HL-60 (cell line): ENCODE measurements around the gene RASGEF1B.
A peak's percentile ranks its signal among the peaks of the same experiment; 100 is the strongest.

Source experiments
- POLR2AphosphoS5 ChIP-seq: IDR thresholded peaks from 2 replicates; pipeline ENCODE4 v1.6.1; 2012; ENCODE audit warnings: low read depth
- TF ChIP-seq, protein P1 (sequence below): IDR thresholded peaks from one replicate; pipeline ENCODE4 v1.5.1; 2011; ENCODE audit warnings: low read length, control low read depth, inconsistent platforms; ENCODE audit not compliant: insufficient read depth

GRCh38 chr4:81466841-81467671 lies 4.7 kb downstream of the RASGEF1B start:
- TF ChIP-seq, protein P1, sequence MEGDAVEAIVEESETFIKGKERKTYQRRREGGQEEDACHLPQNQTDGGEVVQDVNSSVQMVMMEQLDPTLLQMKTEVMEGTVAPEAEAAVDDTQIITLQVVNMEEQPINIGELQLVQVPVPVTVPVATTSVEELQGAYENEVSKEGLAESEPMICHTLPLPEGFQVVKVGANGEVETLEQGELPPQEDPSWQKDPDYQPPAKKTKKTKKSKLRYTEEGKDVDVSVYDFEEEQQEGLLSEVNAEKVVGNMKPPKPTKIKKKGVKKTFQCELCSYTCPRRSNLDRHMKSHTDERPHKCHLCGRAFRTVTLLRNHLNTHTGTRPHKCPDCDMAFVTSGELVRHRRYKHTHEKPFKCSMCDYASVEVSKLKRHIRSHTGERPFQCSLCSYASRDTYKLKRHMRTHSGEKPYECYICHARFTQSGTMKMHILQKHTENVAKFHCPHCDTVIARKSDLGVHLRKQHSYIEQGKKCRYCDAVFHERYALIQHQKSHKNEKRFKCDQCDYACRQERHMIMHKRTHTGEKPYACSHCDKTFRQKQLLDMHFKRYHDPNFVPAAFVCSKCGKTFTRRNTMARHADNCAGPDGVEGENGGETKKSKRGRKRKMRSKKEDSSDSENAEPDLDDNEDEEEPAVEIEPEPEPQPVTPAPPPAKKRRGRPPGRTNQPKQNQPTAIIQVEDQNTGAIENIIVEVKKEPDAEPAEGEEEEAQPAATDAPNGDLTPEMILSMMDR, result peak; percentile 89
- TF ChIP-seq POLR2AphosphoS5, result no peak
